ENCODE measurements around the gene PLIN5.
"Not testable (repeated sequence)": the region's sequence is repeated elsewhere in the genome, so short reads cannot be mapped to it uniquely, and the experiment has no call there.

Gene PLIN5

GRCh38 chr19:4543842-4544647 lies 9.0 kb upstream of the PLIN5 start:
- DNase-seq (ENCODE audit: low read depth in 2 of 2): no peak

- DNase-seq (ENCODE audit: low read depth in 2 of 2): no peak
These were observed 8.1 kb upstream of the PLIN5 start for GRCh38 chr19:4542896-4543841.

- DNase-seq (ENCODE audit: low read depth in 2 of 2): not testable (repeated sequence)
These were observed 6.8 kb upstream of the PLIN5 start for GRCh38 chr19:4541806-4542145.

DNA sequence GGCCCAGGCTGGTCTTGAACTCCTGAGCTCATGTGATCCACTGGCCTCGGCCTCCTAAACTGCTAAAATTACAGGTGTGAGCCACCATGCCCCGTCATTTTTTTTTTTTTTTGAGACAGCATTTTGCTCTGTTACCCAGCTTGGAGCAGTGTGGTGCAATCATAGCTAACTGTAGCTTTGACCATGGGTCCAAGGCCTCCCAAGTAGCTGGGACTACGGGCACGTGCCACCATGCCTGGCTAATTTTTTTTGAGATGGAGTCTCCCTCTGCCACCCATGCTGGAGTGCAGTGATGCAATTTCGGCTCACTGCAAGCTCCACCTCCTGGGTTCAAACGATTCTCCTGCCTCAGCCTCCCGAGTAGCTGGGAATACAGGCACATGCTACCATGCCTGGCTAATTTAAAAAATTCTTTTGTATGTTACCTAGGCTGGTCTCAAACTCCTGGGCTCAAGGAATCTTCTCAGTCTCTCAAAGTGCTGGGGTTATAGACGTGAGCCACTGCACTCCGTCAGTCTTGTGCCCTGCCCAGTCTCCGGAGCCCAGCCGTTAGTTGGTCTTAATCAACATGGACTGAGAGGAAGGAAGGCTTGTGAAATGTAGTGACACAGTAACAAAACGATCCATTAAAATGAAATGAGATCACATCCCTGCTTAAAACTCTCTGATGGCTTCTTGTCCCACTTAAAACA lies 6.2 kb upstream of the PLIN5 start:
- DNase-seq (ENCODE audit: low read depth in 2 of 2): no peak

DNA sequence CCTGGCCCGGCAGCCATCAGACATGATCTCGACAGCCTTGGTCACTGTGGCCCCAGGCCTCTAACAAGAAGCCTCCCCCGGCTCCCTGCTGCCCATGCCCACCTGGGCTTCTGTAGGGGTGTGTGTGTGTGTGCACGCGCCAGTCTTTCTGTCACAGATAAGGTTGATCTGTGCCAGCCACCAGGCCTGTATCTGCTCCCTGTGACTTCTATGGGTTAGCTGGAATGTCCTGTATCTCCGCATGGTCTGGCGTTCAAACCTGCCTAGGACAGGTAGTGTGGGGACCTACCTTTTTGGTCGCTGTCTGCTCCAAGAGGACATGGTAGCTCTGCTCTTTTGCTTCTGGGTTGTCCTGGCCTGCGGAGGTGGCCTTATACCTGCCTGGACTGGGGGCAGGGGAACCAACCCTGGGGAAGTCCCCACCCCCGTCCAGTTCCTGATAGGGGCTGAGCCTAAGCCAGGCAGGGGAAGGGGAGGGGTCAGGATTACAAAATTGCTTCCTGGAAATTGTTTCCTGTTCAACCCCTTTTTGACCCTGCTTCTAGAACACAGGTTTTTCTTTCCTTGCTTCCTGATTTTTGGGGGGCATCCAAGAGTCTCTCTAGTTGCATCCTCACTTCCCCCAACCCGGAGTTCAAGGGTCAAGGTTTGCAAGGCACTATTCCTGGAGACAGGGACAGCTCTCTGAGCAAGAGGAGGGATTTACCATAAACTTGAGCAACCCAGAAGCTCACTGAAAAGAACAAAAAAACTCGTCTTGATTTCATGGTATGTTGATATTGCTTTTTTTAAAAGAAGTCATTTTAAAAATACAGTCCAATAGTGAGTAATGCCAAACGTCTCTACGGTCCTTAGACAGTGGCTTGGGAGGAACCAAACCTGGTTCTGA lies 4.9 kb upstream of the PLIN5 start, which contains the start of gene LRG1:
LRG1 (minus strand) TSS at position 344 of the 889 bp plus-strand sequence; CDS start at position 321, 23 bp downstream.
- no peak for DNase-seq (ENCODE audit: low read depth in 2 of 2)

DNA sequence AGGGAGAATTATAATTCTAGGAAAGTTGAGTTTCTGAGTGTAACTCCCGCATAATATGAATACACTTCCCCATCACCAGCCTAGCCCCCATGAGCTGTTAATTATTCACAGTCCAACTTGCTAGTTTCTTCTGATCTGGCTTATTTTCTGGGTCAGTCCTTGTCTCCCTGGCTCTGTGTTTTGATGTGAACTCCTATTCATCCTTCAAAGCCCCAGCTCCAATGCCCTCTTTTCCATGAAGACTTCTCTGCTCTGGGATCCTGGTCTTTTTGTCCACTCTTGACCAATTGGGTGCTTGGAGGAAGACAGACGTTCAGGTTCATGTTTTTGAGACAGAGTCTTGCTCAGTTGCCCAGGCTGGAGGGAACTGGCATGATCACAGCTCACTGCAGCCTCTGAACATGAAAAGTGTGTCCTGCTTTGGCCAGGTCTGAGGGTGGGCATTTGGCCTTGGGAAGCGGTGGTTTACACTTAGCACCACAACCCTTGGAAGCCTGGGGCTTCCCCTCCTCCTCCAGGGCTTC lies 4.2 kb upstream of the PLIN5 start:
- DNase-seq (ENCODE audit: low read depth in 2 of 2): no peak

DNA sequence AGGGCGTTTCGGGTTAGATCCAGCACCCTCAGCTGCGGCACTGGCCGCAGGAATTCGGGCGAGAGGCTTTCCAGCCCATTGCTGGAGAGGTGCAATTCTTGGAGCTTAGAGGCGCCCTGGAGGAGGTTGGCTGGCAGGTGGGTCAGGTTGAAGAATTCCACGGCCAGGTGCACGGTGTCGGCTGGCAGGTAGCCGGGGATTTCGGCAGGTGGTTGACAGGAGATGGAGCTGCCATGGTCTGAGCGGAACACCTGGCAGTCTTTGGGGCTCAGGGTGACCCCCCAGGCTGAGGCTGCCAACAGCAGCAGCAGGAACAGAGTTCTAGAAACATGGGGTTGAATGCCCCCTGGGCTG lies 3.6 kb upstream of the PLIN5 start:
- DNase-seq (ENCODE audit: low read depth in 2 of 2): no peak

- no peak for DNase-seq (ENCODE audit: low read depth in 2 of 2)
These were observed 3.1 kb upstream of the PLIN5 start for GRCh38 chr19:4537953-4538600.

- no peak for DNase-seq (ENCODE audit: low read depth in 2 of 2)
These were observed 1.8 kb upstream of the PLIN5 start for GRCh38 chr19:4536798-4537197.

DNA sequence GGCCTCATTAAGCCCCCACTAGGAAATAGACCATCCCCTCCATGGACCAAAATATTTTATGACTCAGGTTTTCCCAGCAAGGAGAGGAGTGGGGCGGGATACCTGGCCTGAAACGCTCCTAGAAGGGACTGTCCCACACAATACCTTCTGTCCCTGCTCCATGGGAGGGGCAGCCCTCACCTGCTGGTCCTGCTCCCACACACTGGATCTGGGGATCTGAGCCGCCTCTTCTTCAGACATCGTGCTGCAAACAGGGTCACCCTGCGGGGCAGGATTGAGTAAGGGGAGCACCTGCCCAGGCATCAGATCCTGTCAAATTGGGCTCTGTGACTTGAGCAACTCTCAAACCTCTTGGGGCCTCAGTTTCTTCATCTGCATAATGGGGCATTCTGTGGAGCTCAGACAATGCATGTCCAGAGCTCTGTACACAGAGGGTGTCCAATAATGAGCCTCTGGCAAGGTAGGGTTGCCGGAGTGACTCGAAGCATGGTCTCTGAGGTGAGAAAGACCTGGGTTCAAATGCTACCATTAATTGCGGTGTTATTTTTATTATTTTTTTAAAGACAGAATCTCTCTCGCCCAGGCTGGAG lies 1.1 kb downstream of the PLIN5 start:
- no peak for DNase-seq (ENCODE audit: low read depth in 2 of 2)

DNA sequence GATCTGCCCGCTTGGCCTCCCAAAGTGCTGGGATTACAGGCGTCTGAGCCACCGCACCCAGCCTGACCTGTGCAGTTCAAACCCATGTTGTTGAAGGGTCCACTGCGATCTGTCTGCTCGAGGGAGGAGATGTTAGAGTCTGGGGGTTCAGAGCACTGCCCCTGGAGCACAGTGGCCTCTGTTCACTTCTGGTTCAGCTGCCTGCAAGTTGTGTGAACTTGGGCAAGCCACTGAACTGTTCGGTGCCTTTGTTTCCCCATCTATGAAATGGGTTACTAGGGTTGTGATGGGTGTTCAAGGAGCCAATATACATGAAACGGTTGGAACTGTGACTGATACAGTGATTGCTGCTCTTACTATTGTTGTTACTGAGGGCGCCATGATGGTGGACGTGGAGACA lies 1.7 kb downstream of the PLIN5 start:
- no peak for DNase-seq (ENCODE audit: low read depth in 2 of 2)

DNA sequence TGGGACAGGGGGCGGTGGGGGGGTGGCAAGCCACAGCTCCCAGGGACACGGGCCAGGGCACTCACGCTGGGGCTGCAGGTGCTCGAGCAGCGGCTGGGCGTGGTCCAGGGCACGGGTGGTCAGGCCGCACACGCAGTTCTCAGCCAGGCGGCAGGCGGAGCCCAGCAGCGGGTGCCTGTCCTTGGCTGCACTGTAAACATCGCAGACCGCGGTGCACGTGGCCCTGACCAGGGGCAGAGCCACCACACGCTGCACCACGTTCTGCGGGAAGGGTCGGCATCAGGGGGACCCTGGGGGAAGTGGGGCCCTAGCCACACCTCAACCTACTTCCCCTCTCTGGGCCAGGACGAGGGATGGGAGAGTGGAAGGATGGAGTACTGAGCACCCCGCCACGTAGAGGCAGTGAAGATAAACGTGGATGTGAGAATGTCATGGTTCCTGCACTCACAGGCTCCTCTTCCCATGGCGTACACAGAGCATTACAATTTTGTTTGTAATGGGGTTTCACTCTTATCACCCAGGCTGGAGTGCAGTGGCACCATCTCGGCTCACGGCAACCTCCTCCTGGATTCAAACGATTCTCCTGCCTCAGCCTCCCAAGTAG lies 3.4 kb downstream of the PLIN5 start:
- no peak for DNase-seq (ENCODE audit: low read depth in 2 of 2)

- no peak for DNase-seq (ENCODE audit: low read depth in 2 of 2)
These were observed 5.0 kb downstream of the PLIN5 start for GRCh38 chr19:4529924-4530522.

DNA sequence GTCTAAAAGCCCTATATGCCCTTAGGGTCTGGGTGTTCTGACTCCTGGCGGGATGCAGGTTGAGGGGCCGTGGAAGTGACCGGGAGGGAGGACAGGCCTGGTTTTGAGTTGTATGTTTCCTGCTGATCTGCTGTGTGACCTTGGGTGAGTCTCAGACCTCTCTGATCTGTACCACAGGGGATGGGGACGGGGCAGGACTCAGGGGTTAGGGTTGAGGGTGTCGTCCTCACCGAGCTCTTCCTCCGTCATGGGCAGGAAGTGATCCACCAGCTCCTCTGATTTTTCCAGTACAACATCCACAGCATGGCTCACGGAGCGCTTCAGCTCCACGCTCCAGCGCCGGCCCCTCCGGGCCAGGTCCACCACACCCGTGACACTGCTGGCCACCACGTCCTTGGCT lies 6.2 kb downstream of the PLIN5 start:
- DNase-seq (ENCODE audit: low read depth in 2 of 2): no peak

GRCh38 chr19:4527377-4527776 lies 7.6 kb downstream of the PLIN5 start:
- not testable (repeated sequence) for DNase-seq (ENCODE audit: low read depth in 2 of 2)

DNA sequence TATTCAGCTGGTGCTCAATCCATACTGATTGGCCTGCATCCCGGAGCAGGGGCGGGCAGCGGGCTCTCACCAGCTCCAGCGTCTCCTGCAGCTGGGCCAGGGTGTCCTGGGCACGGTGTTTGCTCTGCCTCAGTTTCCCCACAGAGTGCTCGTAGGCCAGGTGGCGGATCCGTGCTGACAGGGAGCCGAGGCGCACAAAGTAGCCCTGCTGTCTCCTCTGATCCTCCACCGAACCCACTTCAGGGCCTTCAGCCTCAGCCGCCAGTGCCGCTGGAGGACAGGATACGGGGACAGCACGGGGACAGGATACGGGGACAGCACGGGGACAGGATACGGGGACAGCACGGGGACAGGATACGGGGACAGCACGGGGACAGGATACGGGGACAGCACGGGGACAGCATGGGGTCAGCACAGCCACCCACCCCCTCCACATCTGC lies 9.4 kb downstream of the PLIN5 start:
- DNase-seq (ENCODE audit: low read depth in 2 of 2): no peak

DNA sequence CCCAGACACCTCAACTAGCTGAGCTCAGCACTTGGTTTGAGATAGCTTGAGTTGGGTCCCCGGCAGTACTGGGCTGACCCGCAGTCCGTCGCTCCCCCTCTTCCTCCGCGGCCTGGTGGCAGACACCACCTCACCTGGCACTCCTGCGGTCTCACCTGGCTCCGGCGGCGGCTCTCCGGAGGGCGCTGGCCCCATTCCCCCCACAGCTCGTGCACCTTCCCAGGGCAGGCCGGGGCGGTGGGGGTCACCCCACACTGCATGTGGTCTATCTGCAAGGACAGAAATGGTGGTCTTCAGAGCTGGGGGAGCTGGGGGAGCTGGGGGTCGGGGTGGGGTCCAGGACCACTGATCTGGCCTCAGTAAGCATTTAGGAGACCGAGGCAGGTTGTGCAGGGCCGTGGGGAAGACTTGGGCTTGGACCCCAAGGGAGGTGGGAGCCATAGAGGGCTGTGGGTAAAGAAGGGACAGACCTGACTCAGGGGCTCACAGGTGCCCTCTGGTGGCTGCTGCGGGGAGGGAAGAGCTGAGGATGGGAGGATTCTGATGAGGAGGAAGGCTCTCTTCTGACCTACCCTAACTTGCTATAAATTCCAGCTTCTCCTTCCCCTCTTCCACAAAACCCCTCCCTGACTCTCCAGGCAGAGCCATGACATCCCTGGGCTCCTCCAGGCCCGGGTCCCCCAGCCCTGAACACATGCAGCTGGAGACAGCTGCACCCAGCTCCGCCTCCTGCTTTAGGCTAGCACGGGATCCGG lies 10.0 kb downstream of the PLIN5 start:
- DNase-seq (ENCODE audit: low read depth in 2 of 2): peak; percentile 41 to 57

GRCh38 chr19:4523306-4524110 lies 11.5 kb downstream of the PLIN5 start:
- DNase-seq (ENCODE audit: low read depth in 2 of 2): no peak
